ENCODE data around the gene OLIG1.

Gene OLIG1

GRCh38 chr21:33029385-33029921 lies 40.5 kb upstream of the OLIG1 start:
- Mint-ChIP-seq H3K9me3 (no peaks in the 10 kb centered on the region), H3K36me3 (ENCODE audit: low read depth) (no peaks in the 10 kb centered on the region), H3K4me3 (peak overlapping the region in 2 of 3 experiments; percentile 7 to 38), H3K27ac (no peak overlapping the region), H3K27me3 (ENCODE audit: low read depth) (peaks cover 97% of the 10 kb centered on the region), H3K4me1 (peaks cover 7% of the 10 kb centered on the region)
- TF ChIP-seq, protein P1, sequence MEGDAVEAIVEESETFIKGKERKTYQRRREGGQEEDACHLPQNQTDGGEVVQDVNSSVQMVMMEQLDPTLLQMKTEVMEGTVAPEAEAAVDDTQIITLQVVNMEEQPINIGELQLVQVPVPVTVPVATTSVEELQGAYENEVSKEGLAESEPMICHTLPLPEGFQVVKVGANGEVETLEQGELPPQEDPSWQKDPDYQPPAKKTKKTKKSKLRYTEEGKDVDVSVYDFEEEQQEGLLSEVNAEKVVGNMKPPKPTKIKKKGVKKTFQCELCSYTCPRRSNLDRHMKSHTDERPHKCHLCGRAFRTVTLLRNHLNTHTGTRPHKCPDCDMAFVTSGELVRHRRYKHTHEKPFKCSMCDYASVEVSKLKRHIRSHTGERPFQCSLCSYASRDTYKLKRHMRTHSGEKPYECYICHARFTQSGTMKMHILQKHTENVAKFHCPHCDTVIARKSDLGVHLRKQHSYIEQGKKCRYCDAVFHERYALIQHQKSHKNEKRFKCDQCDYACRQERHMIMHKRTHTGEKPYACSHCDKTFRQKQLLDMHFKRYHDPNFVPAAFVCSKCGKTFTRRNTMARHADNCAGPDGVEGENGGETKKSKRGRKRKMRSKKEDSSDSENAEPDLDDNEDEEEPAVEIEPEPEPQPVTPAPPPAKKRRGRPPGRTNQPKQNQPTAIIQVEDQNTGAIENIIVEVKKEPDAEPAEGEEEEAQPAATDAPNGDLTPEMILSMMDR (IDR thresholded peaks at IDR 0.05; ENCODE audit: unreplicated experiment in 3 of 3) = no peak

GRCh38 chr21:33029975-33030461 lies 39.9 kb upstream of the OLIG1 start:
- TF ChIP-seq, protein P1 (IDR thresholded peaks at IDR 0.05; ENCODE audit: unreplicated experiment in 3 of 3) = no peak
- H3K9me3 Mint-ChIP-seq = no peaks in the 10 kb centered on the region
- peaks cover 97% of the 10 kb centered on the region for H3K27me3 Mint-ChIP-seq (ENCODE audit: low read depth)
- H3K36me3 Mint-ChIP-seq (ENCODE audit: low read depth) = no peaks in the 10 kb centered on the region
- H3K4me3 Mint-ChIP-seq = no peak overlapping the region
- H3K27ac Mint-ChIP-seq = no peak overlapping the region
- H3K4me1 Mint-ChIP-seq = peaks cover 6% of the 10 kb centered on the region

- H3K4me1 Mint-ChIP-seq = peaks cover 6% of the 10 kb centered on the region
- peaks cover 97% of the 10 kb centered on the region for H3K27me3 Mint-ChIP-seq (ENCODE audit: low read depth)
- H3K36me3 Mint-ChIP-seq (ENCODE audit: low read depth) = no peaks in the 10 kb centered on the region
- TF ChIP-seq, protein P1 (IDR thresholded peaks at IDR 0.05; ENCODE audit: unreplicated experiment in 3 of 3) = no peak
- no peak overlapping the region for H3K4me3 Mint-ChIP-seq
- no peaks in the 10 kb centered on the region for H3K9me3 Mint-ChIP-seq
- no peak overlapping the region for H3K27ac Mint-ChIP-seq
Measured at GRCh38 chr21:33030633-33031032, 39.3 kb upstream of the OLIG1 start.

DNA sequence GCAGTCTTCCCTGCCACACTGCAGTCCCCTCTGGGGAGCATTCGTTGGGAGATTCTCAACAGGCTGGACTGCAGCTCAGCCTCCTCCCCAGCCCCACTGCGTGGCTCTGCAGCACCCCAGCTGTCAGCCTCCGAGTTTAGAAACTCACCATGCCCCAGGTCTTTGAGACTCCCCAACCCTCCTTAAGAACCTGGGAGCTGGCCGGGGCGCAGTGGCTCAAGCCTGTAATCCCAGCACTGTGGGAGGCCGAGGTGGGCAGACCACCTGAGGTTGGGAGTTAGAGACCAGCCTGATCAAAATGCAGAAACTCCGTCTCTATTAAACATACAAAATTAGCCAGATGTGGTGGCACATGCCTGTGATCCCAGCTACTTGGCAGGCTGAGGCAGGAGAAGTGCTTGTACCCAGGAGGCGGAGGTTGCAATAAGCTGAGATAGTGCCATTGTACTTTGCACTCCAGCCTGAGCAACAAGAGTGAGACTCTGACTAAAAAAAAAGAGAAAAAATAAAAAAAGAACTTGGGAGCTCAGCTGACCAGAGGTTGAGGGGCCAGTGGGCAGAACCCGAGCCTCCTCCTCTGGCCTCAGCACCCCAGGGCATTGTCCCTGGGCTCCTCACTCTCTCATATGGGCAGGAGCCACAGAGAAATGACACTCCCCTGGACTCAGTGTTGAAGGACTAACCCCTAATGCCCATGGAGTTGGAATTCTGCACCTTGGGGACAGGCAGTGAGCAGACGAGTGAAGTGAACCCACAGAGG lies 38.6 kb upstream of the OLIG1 start:
- H3K27me3 Mint-ChIP-seq (ENCODE audit: low read depth) = peaks cover 95% of the 10 kb centered on the region
- TF ChIP-seq, protein P1 (IDR thresholded peaks at IDR 0.05; ENCODE audit: unreplicated experiment in 3 of 3) = no peak
- H3K27ac Mint-ChIP-seq = no peak overlapping the region
- peaks cover under 1% of the 10 kb centered on the region for H3K4me1 Mint-ChIP-seq
- no peaks in the 10 kb centered on the region for H3K9me3 Mint-ChIP-seq
- H3K36me3 Mint-ChIP-seq (ENCODE audit: low read depth) = no peaks in the 10 kb centered on the region
- no peak overlapping the region for H3K4me3 Mint-ChIP-seq

DNA sequence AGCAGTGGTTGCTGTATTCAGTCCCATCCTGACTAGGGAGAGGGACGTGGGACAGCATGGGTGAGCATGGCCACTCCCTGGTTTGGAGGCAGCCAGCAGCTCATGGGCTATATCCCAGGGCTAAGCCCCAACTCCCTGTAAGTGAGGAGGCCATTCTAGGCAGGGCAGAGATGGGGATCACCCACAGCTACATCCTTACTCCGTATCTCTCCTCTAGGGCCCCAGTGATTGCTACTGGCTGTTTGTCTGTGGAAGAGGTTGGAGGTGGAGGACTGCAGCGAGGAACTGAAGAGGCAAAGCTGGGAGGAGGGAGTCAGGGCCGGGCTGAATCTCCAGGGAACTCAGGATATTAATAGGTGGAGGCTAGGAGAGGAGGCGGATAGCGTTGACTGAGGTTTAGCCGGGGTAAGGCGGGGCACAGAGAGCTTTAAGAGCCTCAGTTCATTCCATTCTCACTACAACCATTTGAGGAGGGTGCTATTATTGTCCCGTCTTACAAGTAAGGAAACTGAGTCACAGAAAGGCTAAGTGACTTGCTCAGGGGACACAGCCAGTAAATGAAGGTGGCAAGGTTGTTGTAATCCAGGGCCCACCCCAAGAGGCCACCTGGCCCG lies 37.4 kb upstream of the OLIG1 start:
- H3K36me3 Mint-ChIP-seq (ENCODE audit: low read depth) = no peaks in the 10 kb centered on the region
- TF ChIP-seq, protein P1 (IDR thresholded peaks at IDR 0.05; ENCODE audit: unreplicated experiment in 3 of 3) = no peak
- no peaks in the 10 kb centered on the region for H3K9me3 Mint-ChIP-seq
- peaks cover 98% of the 10 kb centered on the region for H3K27me3 Mint-ChIP-seq (ENCODE audit: low read depth)
- no peaks in the 10 kb centered on the region for H3K4me1 Mint-ChIP-seq
- no peak overlapping the region for H3K27ac Mint-ChIP-seq
- no peak overlapping the region for H3K4me3 Mint-ChIP-seq
